DOHH2 (cell line): ENCODE measurements around the gene EML1.

Source experiments
- H3F3A ChIP-seq: fragments of 200-600 bp; sonication (generic), shearing (Covaris generic); 2 replicates; pipeline ENCODE4 v1.6.0; 2016; ENCODE audit warnings: antibody characterized with exemption, mild to moderate bottlenecking; ENCODE audit not compliant: control insufficient read depth, insufficient read depth
- H3K27ac ChIP-seq: fragments of 200-600 bp; sonication (generic); 2 replicates; pipeline ENCODE4 v1.5.1; 2014; ENCODE audit warnings: low read depth, mild to moderate bottlenecking, low read length, moderate library complexity
- H3K27me3 ChIP-seq: fragments of 200-600 bp; sonication (generic); 2 replicates; pipeline ENCODE4 v1.6.1; 2014; ENCODE audit warnings: mild to moderate bottlenecking, low read length, mixed read lengths; ENCODE audit not compliant: control insufficient read depth
- H3K36me3 ChIP-seq: fragments of 200-600 bp; sonication (generic); 2 replicates; pipeline ENCODE4 v1.6.1; 2014; ENCODE audit warnings: mild to moderate bottlenecking, low read length, moderate library complexity, mixed read lengths; ENCODE audit not compliant: control insufficient read depth
- H3K4me1 ChIP-seq: fragments of 200-600 bp; sonication (generic); 2 replicates; pipeline ENCODE4 v1.6.1; 2014; ENCODE audit warnings: mild to moderate bottlenecking, low read length, mixed read lengths; ENCODE audit not compliant: control insufficient read depth
- H3K4me2 ChIP-seq: fragments of 200-600 bp; sonication (generic); 2 replicates; pipeline ENCODE4 v1.6.0; 2014; ENCODE audit warnings: mild to moderate bottlenecking, low read length, moderate library complexity
- H3K4me3 ChIP-seq: fragments of 200-600 bp; sonication (generic); 2 replicates; pipeline ENCODE4 v1.5.1; 2014; ENCODE audit warnings: mild to moderate bottlenecking, low read length, mixed read lengths
- H3K79me2 ChIP-seq: fragments of 200-600 bp; sonication (generic); 2 replicates; pipeline ENCODE4 v1.6.1; 2014; ENCODE audit warnings: mild to moderate bottlenecking, low read length, mixed read lengths; ENCODE audit not compliant: control insufficient read depth
- H3K9me2 ChIP-seq: fragments of 200-600 bp; sonication (generic); replicated peaks from 2 replicates; pipeline ENCODE4 v1.6.1; 2014; ENCODE audit warnings: mild to moderate bottlenecking, low read length, mixed read lengths; ENCODE audit not compliant: control insufficient read depth
- H3K9me3 ChIP-seq: fragments of 200-600 bp; sonication (generic); 2 replicates; pipeline ENCODE4 v1.6.1; 2014; ENCODE audit warnings: antibody characterized with exemption, low read length, mixed read lengths; ENCODE audit not compliant: control insufficient read depth, insufficient read depth
- H4K20me1 ChIP-seq: fragments of 200-600 bp; sonication (generic); 2 replicates; pipeline ENCODE4 v1.6.0; 2014; ENCODE audit warnings: low read depth, mild to moderate bottlenecking, antibody characterized with exemption, low read length, moderate library complexity; ENCODE audit not compliant: control insufficient read depth, insufficient read depth
- CTCF ChIP-seq: fragments of 200-600 bp; sonication (generic); IDR thresholded peaks from one replicate; pipeline ENCODE4 v1.5.1; 2014; ENCODE audit warnings: antibody characterized with exemption, mild to moderate bottlenecking, low read depth, low read length; ENCODE audit not compliant: poor library complexity, severe bottlenecking
- EZH2phosphoT487 ChIP-seq: fragments of 200-600 bp; sonication (generic); IDR thresholded peaks from 2 replicates; pipeline ENCODE4 v1.6.1; 2017; ENCODE audit warnings: borderline replicate concordance, mild to moderate bottlenecking, antibody characterized with exemption, low read length, moderate library complexity, mixed read lengths

EML1 gene

GRCh38 chr14:99928963-99929362 is 135.8 kb downstream of the EML1 start:
- Histone ChIP-seq H3K36me3 (no peaks in the 10 kb centered on the region), H3K4me2 (no peak overlapping the region), H4K20me1 (no peaks in the 10 kb centered on the region), H3K4me3 (no peak overlapping the region), H3K79me2 (no peaks in the 10 kb centered on the region), H3K27me3 (peaks cover 6% of the 10 kb centered on the region; the same call in 1 of the 2 replicates), H3K4me1 (no peaks in the 10 kb centered on the region), H3K9me2 (no peaks in the 10 kb centered on the region), H3K27ac (no peak overlapping the region), H3F3A (no peaks in the 10 kb centered on the region), H3K9me3 (no peaks in the 10 kb centered on the region)
- TF ChIP-seq EZH2phosphoT487: no peak
- no peak for TF ChIP-seq CTCF

- Histone ChIP-seq H3K4me3 (no peak overlapping the region), H3F3A (no peaks in the 10 kb centered on the region), H3K4me2 (no peak overlapping the region), H4K20me1 (no peaks in the 10 kb centered on the region), H3K27ac (no peak overlapping the region), H3K9me3 (no peaks in the 10 kb centered on the region), H3K79me2 (no peaks in the 10 kb centered on the region), H3K4me1 (no peaks in the 10 kb centered on the region), H3K9me2 (no peaks in the 10 kb centered on the region), H3K27me3 (peaks cover 6% of the 10 kb centered on the region; the same call in 1 of the 2 replicates), H3K36me3 (no peaks in the 10 kb centered on the region)
- no peak for TF ChIP-seq EZH2phosphoT487
- TF ChIP-seq CTCF: no peak
These were observed 136.4 kb downstream of the EML1 start for GRCh38 chr14:99929601-99930000.

- H3K27ac ChIP-seq: no peak overlapping the region
- H3K4me1 ChIP-seq: no peaks in the 10 kb centered on the region
- no peaks in the 10 kb centered on the region for H3K9me3 ChIP-seq
- H3K36me3 ChIP-seq: no peaks in the 10 kb centered on the region
- no peaks in the 10 kb centered on the region for H3K9me2 ChIP-seq
- no peaks in the 10 kb centered on the region for H4K20me1 ChIP-seq
- TF ChIP-seq CTCF (no peak), EZH2phosphoT487 (no peak)
- peaks cover 6% of the 10 kb centered on the region; the same call in 1 of the 2 replicates for H3K27me3 ChIP-seq
- no peak overlapping the region for H3K4me3 ChIP-seq
- H3K79me2 ChIP-seq: no peaks in the 10 kb centered on the region
- H3K4me2 ChIP-seq: no peak overlapping the region
- H3F3A ChIP-seq: no peaks in the 10 kb centered on the region
These were observed 137.4 kb downstream of the EML1 start for GRCh38 chr14:99930420-99931274.
